ENCODE measurements around the gene NCKAP5. TPM values are rescaled to one million over a fixed set of nuclear protein-coding genes. Genes with fewer than 3 reads are reported as not detected.
"Not testable (repeated sequence)": the region's sequence is repeated elsewhere in the genome, so short reads cannot be mapped to it uniquely, and the experiment has no call there.

The NCKAP5 gene
- total RNA-seq, 4 donors from 2014 or later = 0.37 to 1.3 (median 0.83) TPM

GRCh38 chr2:133213651-133214050, 354.6 kb downstream of the NCKAP5 start:
- ATAC-seq (ENCODE audit: low FRiP score) = no peak
- no peak for DNase-seq (ENCODE audit: low spot score)
- TF ChIP-seq CTCF (IDR thresholded peaks at IDR 0.05) = no peak

- ATAC-seq (ENCODE audit: low FRiP score) (no peak), DNase-seq (ENCODE audit: low spot score) (no peak)
- TF ChIP-seq CTCF (IDR thresholded peaks at IDR 0.05) = no peak
Measured at GRCh38 chr2:133209325-133209724, 358.9 kb downstream of the NCKAP5 start.

- DNase-seq (ENCODE audit: low spot score); ATAC-seq (ENCODE audit: low FRiP score): not testable (repeated sequence)
Measured at GRCh38 chr2:133206666-133207065, 361.6 kb downstream of the NCKAP5 start.

- no peak for ATAC-seq (ENCODE audit: low FRiP score)
- DNase-seq (ENCODE audit: low spot score) = no peak
- TF ChIP-seq CTCF (IDR thresholded peaks at IDR 0.05) = no peak
Measured at GRCh38 chr2:133204421-133204820, 363.8 kb downstream of the NCKAP5 start.

- TF ChIP-seq CTCF (IDR thresholded peaks at IDR 0.05) = no peak
- ATAC-seq (ENCODE audit: low FRiP score) = no peak
Measured at GRCh38 chr2:133200684-133201421, 367.4 kb downstream of the NCKAP5 start.

GRCh38 chr2:133198678-133199077, 369.6 kb downstream of the NCKAP5 start:
- TF ChIP-seq CTCF (IDR thresholded peaks at IDR 0.05) = no peak
- ATAC-seq (ENCODE audit: low FRiP score) (no peak), DNase-seq (ENCODE audit: low spot score) (no peak)

More at GRCh38 chr2:133200684-133201421, 367.4 kb downstream of the NCKAP5 start:
- no peak for DNase-seq (ENCODE audit: low spot score)

GRCh38 chr2:133197156-133197555, 371.1 kb downstream of the NCKAP5 start:
- no peak for DNase-seq (ENCODE audit: low spot score)
- no peak for ATAC-seq (ENCODE audit: low FRiP score)
- TF ChIP-seq CTCF (IDR thresholded peaks at IDR 0.05) = no peak
